A549 (cell line): ENCODE measurements around the gene KIAA1191. TPM values are rescaled to one million over a fixed set of nuclear protein-coding genes. Genes with fewer than 3 reads are reported as not detected.
A peak's percentile ranks its signal among the peaks of the same experiment; 100 is the strongest.

Experiments
- ATAC-seq, 2 experiments: fragments of 200-7000 bp in 1 of 2; fragments of >200 bp in 1 of 2; cut with Nextera tagmentation in 1 of 2; cut with Tn5 transposase in 1 of 2; 3 replicates each; pipeline versions ENCODE4 v1.8.0 to v1.9.1; 2018 to 2020; ENCODE audit warnings: mild to moderate bottlenecking in 1 of 2, moderate library complexity in 1 of 2
- CTCF ChIA-PET: fragments of 300-600 bp; sonication (Branson Sonifier 250); formaldehyde crosslinking; extraction: SDS; loops from one replicate; lab custom pipeline; 2021; ENCODE audit warnings: antibody characterized with exemption, inconsistent platforms; lab: Yijun Ruan, JAX
- POLR2A ChIA-PET: fragments of 350-600 bp; formaldehyde crosslinking; extraction: SDS; loops from one replicate; lab custom pipeline; 2021; ENCODE audit warnings: antibody characterized with exemption, inconsistent platforms; lab: Yijun Ruan, JAX
- DNase-seq, 2 experiments: peaks; one replicate each; pipeline versions ENCODE4 v3.0.0 to v3.0.0-alpha.2; 2011 to 2016; ENCODE audit warnings: low read depth in 1 of 2, low spot score in 1 of 2
- FAIRE-seq: peaks from 2 replicates; lab custom pipeline; 2011; peaks lifted over from hg19 to GRCh38; lab: Jason Lieb, UNC
- H3K27ac ChIP-seq, 2 experiments: fragments of >200 bp; sonication (Bioruptor Twin); formaldehyde crosslinking; 3 replicates each; pipeline ENCODE4 v1.5.1; 2016 to 2017
- H3K4me1 ChIP-seq: fragments of >200 bp; sonication (Bioruptor Twin); formaldehyde crosslinking; 3 replicates; pipeline ENCODE4 v1.6.1; 2016
- H3K4me2 ChIP-seq: fragments of >200 bp; sonication (Bioruptor Twin); formaldehyde crosslinking; 3 replicates; pipeline ENCODE4 v1.6.1; 2016
- H3K4me3 ChIP-seq: fragments of >200 bp; sonication (Bioruptor Twin); formaldehyde crosslinking; 3 replicates; pipeline ENCODE4 v1.5.1; 2016
- H3K9me3 ChIP-seq: fragments of >200 bp; sonication (Bioruptor Twin); formaldehyde crosslinking; 3 replicates; pipeline ENCODE4 v1.6.1; 2016
- EHF ChIP-seq: fragments of 250-450 bp; sonication (Bioruptor Pico); IDR thresholded peaks from 2 replicates; pipeline ENCODE4 v1.5.0; 2020; ENCODE audit warnings: mild to moderate bottlenecking
- FOSB ChIP-seq: fragments of 250-450 bp; sonication (Bioruptor Pico); IDR thresholded peaks from 2 replicates; pipeline ENCODE4 v1.5.0; 2020; ENCODE audit warnings: mild to moderate bottlenecking, moderate library complexity
- FOXS1 ChIP-seq: fragments of 250-450 bp; sonication (Bioruptor Pico); IDR thresholded peaks from 2 replicates; pipeline ENCODE4 v1.5.0; 2020; ENCODE audit warnings: mild to moderate bottlenecking, moderate library complexity
- HDAC2 ChIP-seq: fragments of 200-600 bp; sonication (generic); IDR thresholded peaks from 2 replicates; pipeline ENCODE4 v1.6.1; 2016
- HEYL ChIP-seq: fragments of 250-450 bp; sonication (Bioruptor Pico); IDR thresholded peaks from 2 replicates; pipeline ENCODE4 v1.8.0; 2021; ENCODE audit warnings: mild to moderate bottlenecking, moderate library complexity
- HOXB5 ChIP-seq: fragments of 250-450 bp; sonication (Bioruptor Pico); IDR thresholded peaks from 2 replicates; pipeline ENCODE4 v1.5.0; 2020; ENCODE audit warnings: mild to moderate bottlenecking, moderate library complexity
- JUN ChIP-seq, 2 experiments: fragments of >200 bp; sonication (Bioruptor Twin); formaldehyde crosslinking; IDR thresholded peaks; 2 replicates in 1 of 2; 3 replicates in 1 of 2; pipeline ENCODE4 v1.6.1; 2016 to 2017
- MAFK ChIP-seq: fragments of 450-650 bp; IDR thresholded peaks from 2 replicates; pipeline ENCODE4 v1.6.1; 2014; ENCODE audit not compliant: partially characterized antibody
- MAZ ChIP-seq: fragments of 150-350 bp; IDR thresholded peaks from 2 replicates; pipeline ENCODE4 v1.6.1; 2014; ENCODE audit warnings: antibody characterized with exemption, low read depth, low read length, borderline replicate concordance
- POLR2A ChIP-seq: IDR thresholded peaks from 2 replicates; pipeline ENCODE4 v1.6.1; 2012; ENCODE audit warnings: mild to moderate bottlenecking, low read length
- POLR2AphosphoS2 ChIP-seq: conservative IDR thresholded peaks from 2 replicates; pipeline ENCODE4 v1.6.1; 2012; ENCODE audit warnings: low read length, improper control_type of control experiment, inconsistent platforms
- RAD21 ChIP-seq, 2 experiments: fragments of >200 bp in 1 of 2; sonication (Bioruptor Twin) in 1 of 2; formaldehyde crosslinking in 1 of 2; IDR thresholded peaks in 1 of 2; conservative IDR thresholded peaks in 1 of 2; 2 replicates in 1 of 2; 3 replicates in 1 of 2; pipeline ENCODE4 v1.6.1; 2012 to 2018; ENCODE audit warnings: inconsistent platforms in 1 of 2
- WGBS: methylation state at CpG from one replicate; pipeline ENCODE4 v1.1.6; 2017; ENCODE audit errors: missing lambda C conversion rate; 5-methylcytosine and 5-hydroxymethylcytosine counted together
- polyA plus RNA-seq, 4 experiments: library from polyadenylated mRNA; depleted of rRNA in 3 of 4; stranded (reverse); fragments of >200 nt; fragmentation: RNase III in 1 of 4; extraction: RNeasy Plus Mini Kit Qiagen cat#74134 plus additional on column Dnase treatment in 1 of 4; gene quantifications; 2 replicates in 3 of 4; 3 replicates in 1 of 4; pipeline ENCODE4 v1.2.3, GENCODE V29; 2011 to 2017
- TF ChIP-seq, protein P1 (sequence below): fragments of 200-600 bp; sonication (generic); IDR thresholded peaks from 2 replicates; pipeline ENCODE4 v1.6.1; 2016; ENCODE audit warnings: antibody characterized with exemption, mild to moderate bottlenecking, moderate library complexity
- TF ChIP-seq, protein P2 (sequence below): fragments of >200 bp; sonication (Bioruptor Twin); formaldehyde crosslinking; IDR thresholded peaks from 3 replicates; pipeline ENCODE4 v1.5.1; 2016
- TF ChIP-seq, protein P3 (sequence below): fragments of 250-450 bp; sonication (Bioruptor Pico); IDR thresholded peaks from 2 replicates; pipeline ENCODE4 v1.5.0; 2020; ENCODE audit warnings: low read depth, mild to moderate bottlenecking, moderate library complexity
- TF ChIP-seq, protein P4 (sequence below): IDR thresholded peaks from 2 replicates; pipeline ENCODE4 v1.6.1; 2012

Gene KIAA1191
- polyA plus RNA-seq, 2 of the 4 experiments (the other 2 are of a cell fraction) = 83.6 to 89.3 TPM

DNA sequence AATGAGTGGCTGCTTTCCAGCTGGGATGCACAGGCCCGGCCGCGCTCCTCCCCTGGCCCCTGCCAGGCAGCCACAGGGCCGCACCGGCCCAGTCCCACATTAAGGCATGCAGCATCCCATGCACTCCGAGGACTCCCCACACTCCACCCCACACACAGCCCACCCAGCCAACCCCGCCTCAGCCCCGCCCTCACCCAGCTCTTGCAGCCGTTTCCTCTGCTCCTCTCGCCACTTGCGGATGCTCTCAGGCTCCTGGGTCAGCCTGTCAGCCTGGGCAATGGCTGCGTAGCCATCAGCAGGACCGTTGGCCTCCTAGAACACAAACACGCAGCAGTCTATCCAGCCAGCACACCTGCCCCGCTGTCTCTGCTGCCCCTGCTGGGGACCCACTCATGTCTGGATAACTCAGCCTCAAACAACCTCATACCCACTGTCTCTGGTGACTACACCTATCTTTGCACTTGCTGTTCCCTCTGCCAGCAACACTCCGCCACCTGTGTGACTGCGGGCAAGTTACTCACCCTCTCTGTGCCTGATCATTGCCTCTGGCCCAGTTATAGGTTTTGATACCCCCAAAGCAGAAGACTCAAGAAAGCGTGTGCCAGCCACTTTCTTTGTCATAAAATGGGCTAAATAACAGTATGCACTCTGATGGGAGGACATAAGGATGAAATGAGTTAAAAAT is 36.3 kb upstream of the KIAA1191 start:
- ChIA-PET POLR2A (no interaction called here), CTCF (interaction anchor here (0.6 kb wide), 1 partner anchor 237 kb away, joined by 3 read pairs; no protein-coding TSS in a partner anchor)
- ATAC-seq (no peak), DNase-seq (no peak), FAIRE-seq (no peak)
- no peak overlapping the region for H3K4me2 ChIP-seq
- peaks cover 14% of the 10 kb centered on the region; the same call in 2 of the 3 replicates for H3K4me1 ChIP-seq
- no peak for TF ChIP-seq MAZ
- 91% methylated on average over 17 of the region's 18 CpGs for WGBS
- no peaks in the 10 kb centered on the region for H3K9me3 ChIP-seq
- no peak overlapping the region for H3K27ac ChIP-seq
- no peak overlapping the region for H3K4me3 ChIP-seq

DNA sequence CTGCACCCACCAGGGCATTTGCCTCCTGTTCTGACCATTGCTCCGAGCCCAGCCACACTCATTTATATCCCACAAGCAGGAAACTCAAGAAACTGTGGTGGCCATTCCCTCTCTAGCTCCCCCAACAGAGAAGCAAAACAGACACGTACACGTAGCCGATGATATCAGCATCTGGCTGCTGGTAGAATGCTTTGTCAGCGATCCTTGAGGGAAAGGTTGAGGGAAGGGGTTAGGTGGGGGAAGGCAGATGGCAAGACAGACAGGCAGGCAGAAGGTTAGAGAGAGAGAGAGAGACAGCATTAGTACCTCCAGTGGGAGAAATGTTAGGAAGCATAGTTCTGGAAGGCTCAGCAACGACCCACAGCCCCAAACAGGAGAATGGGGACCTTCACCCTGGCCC is 34.8 kb upstream of the KIAA1191 start:
- no peak for FAIRE-seq
- no peak overlapping the region for H3K4me3 ChIP-seq
- no peaks in the 10 kb centered on the region for H3K9me3 ChIP-seq
- WGBS = 72% methylated on average over 6 of the region's 6 CpGs
- 0 out of 6 replicates have a peak, but pooled peaks of 1 of the 2 experiments have one; percentile 14 for ATAC-seq
- no peak overlapping the region for H3K4me2 ChIP-seq
- H3K27ac ChIP-seq = no peak overlapping the region
- DNase-seq = no peak
- ChIA-PET CTCF (interaction anchor here (1.1 to 1.6 kb wide), 3 partner anchors 11 to 182 kb away, joined by 3 to 5 read pairs (median 3); no protein-coding TSS in a partner anchor), POLR2A (no interaction called here)
- H3K4me1 ChIP-seq = peaks cover 13% of the 10 kb centered on the region; the same call in 2 of the 3 replicates
- peak; percentile 93 for TF ChIP-seq MAFK
- no peak for TF ChIP-seq HDAC2
- TF ChIP-seq, all 56 proteins: peak for 1

DNA sequence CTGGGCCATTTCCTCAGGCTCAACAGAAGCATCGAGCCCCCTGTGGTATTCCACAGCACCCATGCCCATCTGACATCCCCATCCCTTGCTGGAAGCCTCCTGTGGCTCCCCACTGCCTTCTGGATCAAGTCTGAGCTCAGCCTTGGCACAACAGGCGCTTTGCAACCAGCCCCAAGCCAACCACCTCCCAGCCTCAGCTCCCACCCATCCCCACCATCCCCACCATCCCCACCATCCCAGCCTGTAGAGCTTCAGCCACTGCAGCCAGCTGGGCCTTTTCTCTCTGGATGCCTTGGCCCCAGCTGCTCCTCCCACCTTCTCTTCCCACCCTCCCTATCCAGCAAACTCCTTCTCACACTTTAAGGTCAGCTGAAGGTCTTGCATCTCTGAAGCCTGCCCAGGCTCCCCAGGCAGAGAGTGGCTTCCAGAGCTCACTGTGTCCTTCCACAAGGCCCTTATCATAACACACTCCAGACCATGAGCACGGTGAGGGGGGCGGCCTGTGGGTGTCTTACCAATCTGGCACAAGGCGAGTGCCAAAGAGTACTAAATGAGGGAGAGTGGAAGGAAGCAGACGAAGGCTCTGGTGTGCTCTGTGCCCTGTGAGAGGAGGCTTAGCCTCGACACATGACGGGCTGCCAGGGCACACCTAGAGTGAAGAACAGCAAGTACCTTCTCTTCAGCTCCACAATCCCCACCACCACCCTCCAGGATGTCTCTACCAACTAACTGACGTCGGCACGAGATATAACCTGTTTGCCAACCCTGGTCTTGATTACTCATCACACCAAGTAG is 33.5 kb upstream of the KIAA1191 start:
- Histone ChIP-seq H3K27ac (no peak overlapping the region), H3K4me3 (no peak overlapping the region), H3K4me2 (no peak overlapping the region), H3K9me3 (no peaks in the 10 kb centered on the region), H3K4me1 (peaks cover under 1% of the 10 kb centered on the region; the same call in 2 of the 3 replicates)
- ChIA-PET CTCF (interaction anchor here (0.6 to 1.7 kb wide), 6 partner anchors 9 to 257 kb away, joined by 3 to 5 read pairs (median 3); partner anchors contain the start of gene CLTB), POLR2A (no interaction called here)
- DNase-seq = no peak
- no peak; a peak in 1 of 6 replicates for ATAC-seq
- no peak for TF ChIP-seq FOSB (CRISPR knock-in tag)
- TF ChIP-seq, protein P1, sequence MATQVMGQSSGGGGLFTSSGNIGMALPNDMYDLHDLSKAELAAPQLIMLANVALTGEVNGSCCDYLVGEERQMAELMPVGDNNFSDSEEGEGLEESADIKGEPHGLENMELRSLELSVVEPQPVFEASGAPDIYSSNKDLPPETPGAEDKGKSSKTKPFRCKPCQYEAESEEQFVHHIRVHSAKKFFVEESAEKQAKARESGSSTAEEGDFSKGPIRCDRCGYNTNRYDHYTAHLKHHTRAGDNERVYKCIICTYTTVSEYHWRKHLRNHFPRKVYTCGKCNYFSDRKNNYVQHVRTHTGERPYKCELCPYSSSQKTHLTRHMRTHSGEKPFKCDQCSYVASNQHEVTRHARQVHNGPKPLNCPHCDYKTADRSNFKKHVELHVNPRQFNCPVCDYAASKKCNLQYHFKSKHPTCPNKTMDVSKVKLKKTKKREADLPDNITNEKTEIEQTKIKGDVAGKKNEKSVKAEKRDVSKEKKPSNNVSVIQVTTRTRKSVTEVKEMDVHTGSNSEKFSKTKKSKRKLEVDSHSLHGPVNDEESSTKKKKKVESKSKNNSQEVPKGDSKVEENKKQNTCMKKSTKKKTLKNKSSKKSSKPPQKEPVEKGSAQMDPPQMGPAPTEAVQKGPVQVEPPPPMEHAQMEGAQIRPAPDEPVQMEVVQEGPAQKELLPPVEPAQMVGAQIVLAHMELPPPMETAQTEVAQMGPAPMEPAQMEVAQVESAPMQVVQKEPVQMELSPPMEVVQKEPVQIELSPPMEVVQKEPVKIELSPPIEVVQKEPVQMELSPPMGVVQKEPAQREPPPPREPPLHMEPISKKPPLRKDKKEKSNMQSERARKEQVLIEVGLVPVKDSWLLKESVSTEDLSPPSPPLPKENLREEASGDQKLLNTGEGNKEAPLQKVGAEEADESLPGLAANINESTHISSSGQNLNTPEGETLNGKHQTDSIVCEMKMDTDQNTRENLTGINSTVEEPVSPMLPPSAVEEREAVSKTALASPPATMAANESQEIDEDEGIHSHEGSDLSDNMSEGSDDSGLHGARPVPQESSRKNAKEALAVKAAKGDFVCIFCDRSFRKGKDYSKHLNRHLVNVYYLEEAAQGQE = no peak
- 90% methylated on average over 11 of the region's 11 CpGs for WGBS
- FAIRE-seq = no peak

DNA sequence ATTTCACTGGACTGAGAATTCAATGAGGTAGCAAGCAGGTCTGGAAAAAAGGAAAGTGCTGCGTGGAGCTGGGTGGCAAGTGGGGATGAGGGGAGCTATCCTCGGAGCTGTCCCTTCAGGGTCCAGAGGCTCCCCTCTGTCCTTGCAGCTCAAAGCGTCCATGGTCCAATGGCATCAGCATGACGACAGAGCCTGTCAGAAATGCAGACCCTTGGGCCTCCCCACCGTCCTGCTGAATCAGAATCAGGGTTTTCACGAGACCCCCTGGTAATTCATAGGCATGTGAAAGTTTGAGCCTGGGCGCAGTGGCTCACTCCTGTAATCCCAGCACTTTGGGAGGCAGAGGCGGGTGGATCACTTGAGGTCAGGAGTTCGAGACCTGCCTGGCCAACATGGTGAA is 32.5 kb upstream of the KIAA1191 start:
- CTCF ChIA-PET = interaction anchor here (1.2 to 1.7 kb wide), 3 partner anchors 10 to 24 kb away, joined by 3 to 5 read pairs (median 4); partner anchors contain the start of gene CLTB
- WGBS = 90% methylated on average over 9 of the region's 9 CpGs
- Histone ChIP-seq H3K9me3 (no peaks in the 10 kb centered on the region), H3K4me1 (peaks cover 4% of the 10 kb centered on the region; the same call in 2 of the 3 replicates), H3K27ac (no peak overlapping the region), H3K4me2 (no peak overlapping the region), H3K4me3 (no peak overlapping the region)
- DNase-seq (no peak), FAIRE-seq (no peak), ATAC-seq (no peak)
- TF ChIP-seq, protein P2, sequence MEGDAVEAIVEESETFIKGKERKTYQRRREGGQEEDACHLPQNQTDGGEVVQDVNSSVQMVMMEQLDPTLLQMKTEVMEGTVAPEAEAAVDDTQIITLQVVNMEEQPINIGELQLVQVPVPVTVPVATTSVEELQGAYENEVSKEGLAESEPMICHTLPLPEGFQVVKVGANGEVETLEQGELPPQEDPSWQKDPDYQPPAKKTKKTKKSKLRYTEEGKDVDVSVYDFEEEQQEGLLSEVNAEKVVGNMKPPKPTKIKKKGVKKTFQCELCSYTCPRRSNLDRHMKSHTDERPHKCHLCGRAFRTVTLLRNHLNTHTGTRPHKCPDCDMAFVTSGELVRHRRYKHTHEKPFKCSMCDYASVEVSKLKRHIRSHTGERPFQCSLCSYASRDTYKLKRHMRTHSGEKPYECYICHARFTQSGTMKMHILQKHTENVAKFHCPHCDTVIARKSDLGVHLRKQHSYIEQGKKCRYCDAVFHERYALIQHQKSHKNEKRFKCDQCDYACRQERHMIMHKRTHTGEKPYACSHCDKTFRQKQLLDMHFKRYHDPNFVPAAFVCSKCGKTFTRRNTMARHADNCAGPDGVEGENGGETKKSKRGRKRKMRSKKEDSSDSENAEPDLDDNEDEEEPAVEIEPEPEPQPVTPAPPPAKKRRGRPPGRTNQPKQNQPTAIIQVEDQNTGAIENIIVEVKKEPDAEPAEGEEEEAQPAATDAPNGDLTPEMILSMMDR = no peak
- TF ChIP-seq, protein P3, sequence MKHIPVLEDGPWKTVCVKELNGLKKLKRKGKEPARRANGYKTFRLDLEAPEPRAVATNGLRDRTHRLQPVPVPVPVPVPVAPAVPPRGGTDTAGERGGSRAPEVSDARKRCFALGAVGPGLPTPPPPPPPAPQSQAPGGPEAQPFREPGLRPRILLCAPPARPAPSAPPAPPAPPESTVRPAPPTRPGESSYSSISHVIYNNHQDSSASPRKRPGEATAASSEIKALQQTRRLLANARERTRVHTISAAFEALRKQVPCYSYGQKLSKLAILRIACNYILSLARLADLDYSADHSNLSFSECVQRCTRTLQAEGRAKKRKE (CRISPR knock-in tag) = no peak
- TF ChIP-seq MAFK (no peak), FOSB (CRISPR knock-in tag) (no peak), POLR2AphosphoS2 (no peak), POLR2A (no peak), HEYL (CRISPR knock-in tag) (no peak), JUN (IDR thresholded peaks at IDR 0.05) (no peak), FOXS1 (no peak), EHF (CRISPR knock-in tag) (no peak), HOXB5 (CRISPR knock-in tag) (no peak), RAD21 (conservative IDR thresholded peaks at IDR 0.05 in 1 of 2, IDR thresholded peaks at IDR 0.05 in 1 of 2) (no peak)
- TF ChIP-seq, protein P4, sequence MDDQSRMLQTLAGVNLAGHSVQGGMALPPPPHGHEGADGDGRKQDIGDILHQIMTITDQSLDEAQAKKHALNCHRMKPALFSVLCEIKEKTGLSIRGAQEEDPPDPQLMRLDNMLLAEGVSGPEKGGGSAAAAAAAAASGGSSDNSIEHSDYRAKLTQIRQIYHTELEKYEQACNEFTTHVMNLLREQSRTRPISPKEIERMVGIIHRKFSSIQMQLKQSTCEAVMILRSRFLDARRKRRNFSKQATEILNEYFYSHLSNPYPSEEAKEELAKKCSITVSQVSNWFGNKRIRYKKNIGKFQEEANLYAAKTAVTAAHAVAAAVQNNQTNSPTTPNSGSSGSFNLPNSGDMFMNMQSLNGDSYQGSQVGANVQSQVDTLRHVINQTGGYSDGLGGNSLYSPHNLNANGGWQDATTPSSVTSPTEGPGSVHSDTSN = no peak
- POLR2A ChIA-PET = no interaction called here
